Large intestine (tissue), 3 donors: Measurements from ENCODE around the gene AQP12A. TPM values are rescaled to one million over a fixed set of nuclear protein-coding genes. Genes with fewer than 3 reads are reported as not detected.

Experiments used
- DNase-seq, 2 donors: peaks; one replicate each; pipeline versions ENCODE4 v3.0.0 to v3.0.0-alpha.2; 2013
- H3K27ac ChIP-seq: one replicate; pipeline ENCODE4 v1.5.1; 2013; ENCODE audit warnings: low read length
- H3K27me3 ChIP-seq: 2 replicates; pipeline ENCODE4 v1.6.1; 2013; ENCODE audit warnings: low read length; ENCODE audit not compliant: control insufficient read depth, insufficient read depth
- H3K36me3 ChIP-seq: 2 replicates; pipeline ENCODE4 v1.6.1; 2013; ENCODE audit warnings: low read length; ENCODE audit not compliant: control insufficient read depth, insufficient read depth
- H3K4me1 ChIP-seq: one replicate; pipeline ENCODE4 v1.6.1; 2013; ENCODE audit warnings: low read length; ENCODE audit not compliant: control insufficient read depth, insufficient read depth
- H3K4me3 ChIP-seq: one replicate; pipeline ENCODE4 v1.5.1; 2013; ENCODE audit warnings: low read length
- H3K9me3 ChIP-seq: one replicate; pipeline ENCODE4 v1.6.1; 2013; ENCODE audit warnings: mild to moderate bottlenecking, low read depth, low read length, moderate library complexity; ENCODE audit not compliant: control insufficient read depth
- WGBS: methylation state at CpG from one replicate; pipeline ENCODE4 v1.1.5; 2013; ENCODE audit warnings: low lambda C conversion rate; ENCODE audit not compliant: insufficient coverage; 5-methylcytosine and 5-hydroxymethylcytosine counted together
- polyA plus RNA-seq: library from polyadenylated mRNA; unstranded; fragments of 120-200 nt; gene quantifications from one replicate; pipeline ENCODE4 v1.2.1, GENCODE V29; 2013

Gene AQP12A
- polyA plus RNA-seq, 1 donor = 5.0 TPM

GRCh38 chr2:240707821-240708220 lies 16.2 kb downstream of the AQP12A start:
- Histone ChIP-seq H3K36me3 (no peaks in the 10 kb centered on the region), H3K4me3 (no peak overlapping the region), H3K4me1 (no peaks in the 10 kb centered on the region), H3K27me3 (peaks cover 12% of the 10 kb centered on the region), H3K27ac (no peak overlapping the region), H3K9me3 (no peaks in the 10 kb centered on the region)
- DNase-seq = no peak
- no CpG with 5 or more reads among the region's 10 CpGs for WGBS

- Histone ChIP-seq H3K4me1 (no peaks in the 10 kb centered on the region), H3K27ac (no peak overlapping the region), H3K27me3 (peaks cover 6% of the 10 kb centered on the region), H3K36me3 (no peaks in the 10 kb centered on the region), H3K4me3 (no peak overlapping the region), H3K9me3 (no peaks in the 10 kb centered on the region)
- WGBS = no CpG with 5 or more reads among the region's 7 CpGs
- no peak for DNase-seq
Observed at GRCh38 chr2:240708457-240708856, 16.8 kb downstream of the AQP12A start.

GRCh38 chr2:240711296-240711695 lies 19.6 kb downstream of the AQP12A start:
- H3K27ac ChIP-seq = no peak overlapping the region
- H3K4me1 ChIP-seq = no peaks in the 10 kb centered on the region
- no peaks in the 10 kb centered on the region for H3K36me3 ChIP-seq
- no peak overlapping the region for H3K4me3 ChIP-seq
- no peaks in the 10 kb centered on the region for H3K9me3 ChIP-seq
- no peaks in the 10 kb centered on the region for H3K27me3 ChIP-seq
- no peak for DNase-seq
- no CpG with 5 or more reads among the region's 9 CpGs for WGBS

- no peak overlapping the region for H3K27ac ChIP-seq
- no peak overlapping the region for H3K4me3 ChIP-seq
- peak in 1 of 2 donors; percentile 40 for DNase-seq
- H3K36me3 ChIP-seq = no peaks in the 10 kb centered on the region
- no peaks in the 10 kb centered on the region for H3K27me3 ChIP-seq
- no peaks in the 10 kb centered on the region for H3K4me1 ChIP-seq
- H3K9me3 ChIP-seq = no peaks in the 10 kb centered on the region
- 40% methylated on average over 1 of the region's 5 CpGs for WGBS
Observed at GRCh38 chr2:240711701-240712100, 20.0 kb downstream of the AQP12A start.

- Histone ChIP-seq H3K4me3 (no peak overlapping the region), H3K27ac (no peak overlapping the region), H3K27me3 (no peaks in the 10 kb centered on the region), H3K4me1 (no peaks in the 10 kb centered on the region), H3K9me3 (no peaks in the 10 kb centered on the region), H3K36me3 (no peaks in the 10 kb centered on the region)
- DNase-seq = no peak
- WGBS = no CpG with 5 or more reads among the region's 9 CpGs
Observed at GRCh38 chr2:240712121-240712520, 20.5 kb downstream of the AQP12A start.

- Histone ChIP-seq H3K27me3 (no peaks in the 10 kb centered on the region), H3K9me3 (no peaks in the 10 kb centered on the region), H3K27ac (no peak overlapping the region), H3K4me3 (no peak overlapping the region), H3K4me1 (no peaks in the 10 kb centered on the region), H3K36me3 (no peaks in the 10 kb centered on the region)
- WGBS = no CpG with 5 or more reads among the region's 25 CpGs
- no peak for DNase-seq
Observed at GRCh38 chr2:240713071-240713927, 21.6 kb downstream of the AQP12A start.

GRCh38 chr2:240713928-240714746 lies 22.5 kb downstream of the AQP12A start:
- no peak for DNase-seq
- Histone ChIP-seq H3K4me3 (no peak overlapping the region), H3K27ac (no peak overlapping the region), H3K27me3 (no peaks in the 10 kb centered on the region), H3K36me3 (no peaks in the 10 kb centered on the region), H3K9me3 (no peaks in the 10 kb centered on the region), H3K4me1 (no peaks in the 10 kb centered on the region)
- WGBS = no CpG with 5 or more reads among the region's 26 CpGs

- no peaks in the 10 kb centered on the region for H3K9me3 ChIP-seq
- no peaks in the 10 kb centered on the region for H3K27me3 ChIP-seq
- no peak overlapping the region for H3K4me3 ChIP-seq
- DNase-seq = no peak
- H3K4me1 ChIP-seq = no peaks in the 10 kb centered on the region
- WGBS = no CpG with 5 or more reads among the region's 23 CpGs
- no peaks in the 10 kb centered on the region for H3K36me3 ChIP-seq
- H3K27ac ChIP-seq = no peak overlapping the region
Observed at GRCh38 chr2:240714747-240715725, 23.4 kb downstream of the AQP12A start.

GRCh38 chr2:240716130-240716798 lies 24.6 kb downstream of the AQP12A start:
- Histone ChIP-seq H3K27ac (no peak overlapping the region), H3K9me3 (no peaks in the 10 kb centered on the region), H3K4me3 (no peak overlapping the region), H3K36me3 (no peaks in the 10 kb centered on the region), H3K27me3 (no peaks in the 10 kb centered on the region), H3K4me1 (no peaks in the 10 kb centered on the region)
- DNase-seq = no peak
- WGBS = no CpG with 5 or more reads among the region's 23 CpGs
